Esophagus squamous epithelium (tissue), 5 donors: ENCODE results near the gene PNKD. TPM values are rescaled to one million over a fixed set of nuclear protein-coding genes. Genes with fewer than 3 reads are reported as not detected.

ENCODE experiments used
- DNase-seq: peaks from one replicate; lab custom pipeline; 2025; lab: John Stamatoyannopoulos, UW
- H3K27ac ChIP-seq, 4 donors: fragments of 200-600 bp; sonication (generic); one replicate each; pipeline ENCODE4 v1.5.1; 2016 to 2019; ENCODE audit warnings: mild to moderate bottlenecking in 1 of 4
- H3K27me3 ChIP-seq, 4 donors: fragments of 200-600 bp; sonication (generic); 1 replicate in 3 of 4; 2 replicates in 1 of 4; pipeline versions ENCODE4 v1.5.1 to v1.6.0; 2017 to 2021; ENCODE audit warnings: antibody characterized with exemption in 1 of 4
- H3K36me3 ChIP-seq, 3 donors: fragments of 200-600 bp; sonication (generic); one replicate each; pipeline ENCODE4 v1.5.1; 2016 to 2019
- H3K4me1 ChIP-seq, 3 donors: fragments of 200-600 bp; sonication (generic); one replicate each; pipeline ENCODE4 v1.5.1; 2017 to 2019
- H3K4me3 ChIP-seq, 4 donors: fragments of 200-600 bp; sonication (generic); 1 replicate in 3 of 4; 2 replicates in 1 of 4; pipeline ENCODE4 v1.5.1; 2016 to 2019; ENCODE audit warnings: mild to moderate bottlenecking in 2 of 4, moderate library complexity in 1 of 4
- H3K9me3 ChIP-seq, 3 donors: fragments of 200-600 bp; sonication (generic); one replicate each; pipeline ENCODE4 v1.5.1; 2016 to 2019
- POLR2A ChIP-seq, 4 donors: fragments of 450-650 bp; IDR thresholded peaks; one replicate each; pipeline ENCODE4 v1.6.1; 2017; ENCODE audit warnings: antibody characterized with exemption in 4 of 4, mild to moderate bottlenecking in 4 of 4, moderate library complexity in 3 of 4
- WGBS, 2 donors: methylation state at CpG; one replicate each; pipeline ENCODE4 v1.1.5; 2018; 5-methylcytosine and 5-hydroxymethylcytosine counted together
- intact Hi-C: fragments of 100-400 bp; cut with DNase I; formaldehyde crosslinking; loops from one replicate; pipeline ENCODE4 v1.15.0; 2022
- total RNA-seq, 4 donors: library from RNA; depleted of rRNA; stranded (reverse); fragments of >200 nt; gene quantifications; one replicate each; pipeline ENCODE4 v1.1.0, GENCODE V29; 2016
- TF ChIP-seq, protein P1 (sequence below), 6 experiments: fragments of 450-650 bp in 4 of 6; fragments of 200-600 bp in 2 of 6; sonication (generic) in 2 of 6; IDR thresholded peaks; one replicate each; pipeline ENCODE4 v1.5.1; 2016 to 2019; ENCODE audit warnings: antibody characterized with exemption in 6 of 6, mild to moderate bottlenecking in 4 of 6, moderate library complexity in 4 of 6
- donor health status: DM: yes; HTN: yes; CAD: no.

PNKD gene
- total RNA-seq, 4 donors from 2014 or later = 19.7 to 34.3 (median 28.0) TPM

DNA sequence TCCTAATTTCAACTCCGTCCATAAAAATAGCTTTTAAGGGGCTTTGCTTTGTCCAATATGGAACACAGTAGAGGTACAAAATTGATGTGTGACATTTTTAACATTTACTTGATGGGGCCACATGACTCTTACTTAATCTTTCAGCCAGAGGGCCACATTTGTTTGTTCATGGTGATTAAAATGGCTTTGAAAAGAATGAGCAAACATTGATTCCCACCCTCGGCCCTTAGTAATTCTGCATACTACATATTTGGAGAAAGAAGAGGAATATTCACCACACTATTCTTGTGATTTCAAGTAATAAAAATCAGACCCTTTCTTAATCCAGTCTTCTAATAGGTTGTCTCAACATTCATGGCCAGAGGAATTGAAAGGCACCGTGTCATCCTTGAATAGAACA lies 35.8 kb upstream of the PNKD start:
- DNase-seq = no peak
- Histone ChIP-seq H3K27ac (no peak overlapping the region), H3K4me1 (peaks cover 3 to 21% (median 15%) of the 10 kb centered on the region in 3 donors), H3K9me3 (no peaks in the 10 kb centered on the region), H3K36me3 (peaks cover 39 to 100% (median 75%) of the 10 kb centered on the region in 3 donors), H3K27me3 (no peaks in the 10 kb centered on the region), H3K4me3 (no peak overlapping the region)
- no peak for TF ChIP-seq POLR2A (IDR thresholded peaks at IDR 0.05)
- TF ChIP-seq, protein P1, sequence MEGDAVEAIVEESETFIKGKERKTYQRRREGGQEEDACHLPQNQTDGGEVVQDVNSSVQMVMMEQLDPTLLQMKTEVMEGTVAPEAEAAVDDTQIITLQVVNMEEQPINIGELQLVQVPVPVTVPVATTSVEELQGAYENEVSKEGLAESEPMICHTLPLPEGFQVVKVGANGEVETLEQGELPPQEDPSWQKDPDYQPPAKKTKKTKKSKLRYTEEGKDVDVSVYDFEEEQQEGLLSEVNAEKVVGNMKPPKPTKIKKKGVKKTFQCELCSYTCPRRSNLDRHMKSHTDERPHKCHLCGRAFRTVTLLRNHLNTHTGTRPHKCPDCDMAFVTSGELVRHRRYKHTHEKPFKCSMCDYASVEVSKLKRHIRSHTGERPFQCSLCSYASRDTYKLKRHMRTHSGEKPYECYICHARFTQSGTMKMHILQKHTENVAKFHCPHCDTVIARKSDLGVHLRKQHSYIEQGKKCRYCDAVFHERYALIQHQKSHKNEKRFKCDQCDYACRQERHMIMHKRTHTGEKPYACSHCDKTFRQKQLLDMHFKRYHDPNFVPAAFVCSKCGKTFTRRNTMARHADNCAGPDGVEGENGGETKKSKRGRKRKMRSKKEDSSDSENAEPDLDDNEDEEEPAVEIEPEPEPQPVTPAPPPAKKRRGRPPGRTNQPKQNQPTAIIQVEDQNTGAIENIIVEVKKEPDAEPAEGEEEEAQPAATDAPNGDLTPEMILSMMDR (IDR thresholded peaks at IDR 0.05) = no peak
- 45 to 48% methylated on average over 3 of the region's 3 CpGs for WGBS, 2 donors
- intact Hi-C loops = no loop called here

DNA sequence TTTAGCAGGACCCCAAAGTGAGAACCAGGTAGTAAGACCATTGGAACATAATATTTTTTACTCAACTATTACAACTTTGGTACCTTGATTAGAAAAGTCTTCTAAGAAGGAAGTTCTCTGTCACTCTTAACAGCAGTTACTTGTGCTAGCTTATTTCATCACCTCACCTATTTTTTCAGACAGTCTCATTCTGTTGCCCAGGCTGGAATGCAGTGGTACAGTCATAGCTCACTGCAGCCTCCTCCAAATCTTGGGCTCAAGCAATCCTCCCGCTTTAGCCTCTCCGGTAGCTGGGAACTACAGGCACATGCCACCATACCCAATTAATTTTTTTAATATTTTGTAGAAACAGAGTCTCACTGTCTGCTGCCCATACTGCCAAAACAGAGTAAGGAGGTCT lies 35.3 kb upstream of the PNKD start:
- no peak for TF ChIP-seq POLR2A (IDR thresholded peaks at IDR 0.05)
- TF ChIP-seq, protein P1 (IDR thresholded peaks at IDR 0.05) = no peak
- intact Hi-C loops = no loop called here
- Histone ChIP-seq H3K36me3 (peaks cover 39 to 100% (median 80%) of the 10 kb centered on the region in 3 donors), H3K4me3 (no peak overlapping the region), H3K9me3 (no peaks in the 10 kb centered on the region), H3K27ac (no peak overlapping the region), H3K27me3 (no peaks in the 10 kb centered on the region), H3K4me1 (peaks cover 0 to 16% (median 11%) of the 10 kb centered on the region in 3 donors)
- no peak for DNase-seq
- 96 to 100% methylated on average over 2 of the region's 2 CpGs for WGBS, 2 donors

DNA sequence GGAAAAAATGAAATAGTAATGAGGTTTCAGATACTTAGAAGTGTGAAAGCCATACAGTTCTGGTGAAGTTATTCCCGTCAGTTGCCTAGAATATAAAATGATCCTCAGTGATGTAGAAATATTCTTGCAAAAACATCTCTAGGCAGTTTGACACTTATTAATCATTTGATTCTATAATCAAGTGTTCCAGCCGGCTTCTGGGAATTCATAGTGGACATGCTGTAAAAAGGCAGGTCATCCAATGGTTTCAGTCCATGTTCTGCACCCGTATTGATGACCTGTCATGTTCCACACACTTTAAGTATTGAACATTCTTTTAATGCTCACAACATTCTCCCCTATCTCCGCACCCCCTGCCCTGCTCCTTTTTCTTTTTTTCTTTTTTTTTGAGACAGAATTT lies 33.5 kb upstream of the PNKD start:
- 88 to 91% methylated on average over 4 of the region's 4 CpGs for WGBS, 2 donors
- H3K9me3 ChIP-seq = no peaks in the 10 kb centered on the region
- no peak overlapping the region for H3K27ac ChIP-seq
- no peaks in the 10 kb centered on the region for H3K27me3 ChIP-seq
- H3K4me1 ChIP-seq = no peaks in the 10 kb centered on the region
- intact Hi-C loops = no loop called here
- TF ChIP-seq, protein P1 (IDR thresholded peaks at IDR 0.05) = no peak
- no peak for TF ChIP-seq POLR2A (IDR thresholded peaks at IDR 0.05)
- peaks cover 47 to 100% (median 73%) of the 10 kb centered on the region in 3 donors for H3K36me3 ChIP-seq
- DNase-seq = no peak
- no peak overlapping the region for H3K4me3 ChIP-seq

DNA sequence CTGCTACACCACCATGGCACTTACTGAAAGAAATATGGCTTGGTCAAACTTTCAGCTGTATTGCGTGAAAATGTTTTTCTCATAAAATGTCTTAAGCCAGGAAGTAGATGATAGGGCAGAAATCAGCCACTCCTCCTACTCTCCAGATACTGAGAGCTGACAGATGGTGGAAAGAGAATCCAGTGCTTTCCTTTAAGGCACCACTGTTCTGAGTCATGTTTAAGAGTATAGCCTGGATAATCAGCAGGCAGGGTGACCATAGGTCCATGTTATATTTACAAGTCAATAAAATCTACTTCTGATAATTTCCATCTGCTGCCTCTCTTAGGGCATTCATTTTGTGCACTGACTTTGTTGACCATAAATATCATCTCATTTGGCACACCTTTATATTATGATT lies 31.4 kb upstream of the PNKD start:
- no peak for TF ChIP-seq POLR2A (IDR thresholded peaks at IDR 0.05)
- TF ChIP-seq, protein P1 (IDR thresholded peaks at IDR 0.05) = no peak
- Histone ChIP-seq H3K27me3 (no peaks in the 10 kb centered on the region), H3K27ac (no peak overlapping the region), H3K4me3 (no peak overlapping the region), H3K9me3 (no peaks in the 10 kb centered on the region), H3K36me3 (peaks cover 39 to 100% (median 61%) of the 10 kb centered on the region in 3 donors), H3K4me1 (peaks cover 0 to 2% (median 0%) of the 10 kb centered on the region in 3 donors)
- intact Hi-C loops = no loop called here
- 92 to 100% methylated on average over 1 of the region's 1 CpG for WGBS, 2 donors
- no peak for DNase-seq

DNA sequence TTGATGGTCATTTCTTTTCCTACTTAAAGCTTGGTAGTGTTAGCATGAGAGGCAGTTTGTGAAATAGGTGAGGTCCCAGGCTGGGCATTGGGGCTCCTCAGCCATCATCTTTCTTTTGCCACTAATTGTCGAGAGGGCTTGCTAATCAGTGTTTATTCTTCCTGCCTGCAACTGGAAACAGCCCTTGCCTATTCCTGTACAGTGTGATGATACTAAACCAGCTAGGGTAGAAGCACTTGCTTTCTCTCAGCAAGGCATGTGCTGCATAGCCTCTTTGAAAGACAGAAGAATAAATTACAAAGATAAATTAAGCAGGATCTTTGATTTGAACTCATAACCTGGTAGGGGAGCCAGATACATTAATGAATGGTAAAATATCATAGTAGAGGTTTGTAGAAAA lies 26.1 kb upstream of the PNKD start:
- intact Hi-C loops = no loop called here
- no peak for DNase-seq
- Histone ChIP-seq H3K4me1 (peaks cover 0 to 11% (median 0%) of the 10 kb centered on the region in 3 donors), H3K36me3 (peaks cover 50 to 100% (median 67%) of the 10 kb centered on the region in 3 donors), H3K27ac (no peak overlapping the region), H3K27me3 (no peaks in the 10 kb centered on the region), H3K4me3 (no peak overlapping the region), H3K9me3 (no peaks in the 10 kb centered on the region)
- 33 to 100% methylated on average over 1 of the region's 1 CpG for WGBS, 2 donors
- TF ChIP-seq POLR2A (IDR thresholded peaks at IDR 0.05) = no peak
- TF ChIP-seq, protein P1 (IDR thresholded peaks at IDR 0.05) = no peak
